ENCODE measurements around the gene RBM24. TPM values are rescaled to one million over a fixed set of nuclear protein-coding genes. Genes with fewer than 3 reads are reported as not detected.
"Not testable (repeated sequence)": the region's sequence is repeated elsewhere in the genome, so short reads cannot be mapped to it uniquely, and the experiment has no call there.

Gene RBM24
- total RNA-seq, 1 experiment from 2014 or later: 2.7 TPM

DNA sequence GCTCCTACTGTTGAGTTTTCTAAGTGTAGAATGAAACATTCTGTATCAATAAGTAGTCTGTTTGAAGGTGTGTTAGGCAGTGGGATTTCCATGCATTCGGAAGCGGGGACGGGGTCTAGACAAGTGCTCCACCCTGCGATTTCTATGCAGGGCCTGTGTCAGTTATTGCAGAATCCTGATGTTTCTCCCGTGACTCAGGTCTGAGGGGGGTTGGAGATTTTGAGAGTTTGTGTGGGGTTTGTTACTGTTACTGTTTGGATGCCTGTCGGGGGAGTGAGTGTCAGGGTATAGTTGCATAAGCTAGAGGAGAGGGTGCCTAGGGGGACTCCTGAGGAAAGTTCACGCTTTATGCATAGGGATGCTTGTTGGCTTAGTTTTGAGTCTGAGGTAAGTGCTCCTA is 39.1 kb downstream of the RBM24 start:
- DNase-seq (ENCODE audit: low spot score); in situ Hi-C loops (cut with HindIII; ENCODE audit: low sequenced_read_pairs): not testable (repeated sequence)

DNA sequence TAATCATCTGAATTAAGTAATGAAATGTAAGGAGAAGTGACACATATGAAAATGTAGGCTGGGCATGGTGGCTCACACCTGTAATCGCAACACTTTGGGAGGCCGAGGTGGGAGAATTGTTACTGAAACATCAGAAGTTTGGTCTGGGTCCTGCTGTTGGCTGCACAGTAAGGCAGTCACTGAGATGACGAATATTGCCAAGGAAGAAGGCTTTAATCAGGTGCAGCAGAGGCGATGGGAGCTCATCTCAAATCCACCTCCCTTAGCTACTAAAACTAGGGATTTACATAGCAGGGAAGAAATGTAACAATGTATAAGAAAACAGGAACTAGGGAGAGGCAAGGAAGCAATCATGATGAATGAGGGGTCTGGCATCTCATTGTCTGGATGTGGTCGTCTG is 50.1 kb downstream of the RBM24 start:
- DNase-seq (ENCODE audit: low spot score): no peak
- in situ Hi-C loops (cut with HindIII; ENCODE audit: low sequenced_read_pairs): no loop called here

DNA sequence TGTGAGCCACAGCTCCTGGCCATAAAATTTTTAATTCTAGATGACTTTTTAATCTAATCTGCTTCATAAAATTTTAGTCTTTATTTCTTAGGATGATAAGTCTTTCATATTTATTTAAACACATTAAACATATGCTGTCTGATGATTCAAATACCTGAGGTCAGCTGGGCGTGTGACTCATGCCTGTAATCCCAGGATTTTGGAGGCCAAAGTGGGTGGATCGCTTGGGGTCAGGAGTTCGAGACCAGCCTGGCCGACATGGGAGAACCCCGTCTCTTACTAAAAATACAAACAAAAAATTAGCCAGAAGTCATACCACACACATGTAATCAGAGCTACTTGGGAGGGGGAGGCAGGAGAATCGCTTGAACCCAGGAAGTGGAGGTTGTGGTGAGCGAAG is 53.1 kb downstream of the RBM24 start:
- in situ Hi-C loops (cut with HindIII; ENCODE audit: low sequenced_read_pairs): no loop called here
- no peak for DNase-seq (ENCODE audit: low spot score)

DNA sequence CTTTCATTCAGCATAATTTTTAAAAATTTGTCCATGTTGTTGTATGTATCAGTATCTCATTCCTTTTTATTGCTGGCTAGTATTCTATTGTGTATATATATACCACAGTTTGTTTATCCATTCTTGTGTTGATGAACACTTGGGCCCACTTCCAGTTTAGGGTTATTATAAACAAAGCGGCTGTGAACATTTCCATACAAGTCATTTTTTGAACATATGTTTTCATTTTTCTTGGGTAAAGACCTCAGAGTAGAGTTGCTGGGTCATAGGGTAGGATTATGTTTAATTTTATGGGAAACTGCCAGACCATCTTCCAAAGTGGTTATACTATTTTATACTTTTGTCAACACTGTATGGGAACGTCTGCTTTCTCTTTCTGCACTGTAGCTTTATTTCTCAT is 55.3 kb downstream of the RBM24 start:
- DNase-seq (ENCODE audit: low spot score): no peak
- in situ Hi-C loops (cut with HindIII; ENCODE audit: low sequenced_read_pairs): no loop called here

DNA sequence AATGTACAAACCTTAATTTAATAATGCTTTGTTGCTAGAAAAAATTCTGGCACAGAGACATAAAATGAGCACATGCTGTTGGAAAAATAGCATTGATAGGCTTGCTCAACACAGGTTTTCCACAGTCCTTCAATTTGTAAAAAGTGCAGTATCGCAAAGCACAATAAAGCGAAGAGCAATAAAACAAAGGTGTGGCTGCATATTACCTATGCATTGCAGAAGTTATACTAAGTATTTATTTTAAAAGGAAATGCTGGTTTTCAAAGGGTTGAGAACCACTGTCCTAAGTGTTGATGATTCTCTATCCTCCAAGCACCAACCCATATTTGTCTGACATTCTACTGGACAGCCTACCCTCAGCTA is 58.1 kb downstream of the RBM24 start:
- in situ Hi-C loops (cut with HindIII; ENCODE audit: low sequenced_read_pairs): no loop called here

DNA sequence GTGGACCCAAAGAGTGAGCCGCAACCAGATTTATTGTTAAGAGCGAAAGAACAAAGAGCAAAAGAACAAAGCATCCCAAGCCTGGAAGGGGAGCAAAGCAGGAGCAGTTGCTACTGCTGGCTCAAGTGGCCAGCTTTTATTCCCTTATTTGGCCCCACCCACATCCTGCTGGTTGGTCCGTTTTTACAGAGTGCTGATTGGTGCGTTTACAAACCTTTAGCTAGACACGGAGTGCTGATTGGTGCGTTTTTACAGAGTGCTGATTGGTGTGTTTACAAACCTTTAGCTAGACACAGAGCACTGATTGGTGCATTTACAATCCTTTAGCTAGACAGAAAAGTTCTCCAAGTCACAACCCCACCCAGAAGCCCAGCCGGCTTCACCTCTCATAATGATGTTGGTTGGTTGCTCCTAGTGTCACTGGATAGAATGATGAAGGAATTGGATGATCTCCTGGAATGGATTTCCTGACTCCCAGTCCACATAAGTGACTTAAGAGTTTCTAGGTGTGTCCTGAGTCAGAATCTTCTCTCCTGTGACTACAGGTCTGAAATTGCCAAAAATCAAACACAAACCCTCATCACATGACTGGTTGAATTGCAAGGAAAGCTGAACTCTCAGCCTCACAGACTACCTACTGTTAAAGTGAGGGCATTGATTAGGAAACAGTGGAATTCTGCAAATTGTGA is 60.1 kb downstream of the RBM24 start:
- in situ Hi-C loops (cut with HindIII; ENCODE audit: low sequenced_read_pairs): no loop called here
- no peak for DNase-seq (ENCODE audit: low spot score)

More for the DNA sequence above, 58.1 kb downstream of the RBM24 start:
- DNase-seq (ENCODE audit: low spot score): no peak

DNA sequence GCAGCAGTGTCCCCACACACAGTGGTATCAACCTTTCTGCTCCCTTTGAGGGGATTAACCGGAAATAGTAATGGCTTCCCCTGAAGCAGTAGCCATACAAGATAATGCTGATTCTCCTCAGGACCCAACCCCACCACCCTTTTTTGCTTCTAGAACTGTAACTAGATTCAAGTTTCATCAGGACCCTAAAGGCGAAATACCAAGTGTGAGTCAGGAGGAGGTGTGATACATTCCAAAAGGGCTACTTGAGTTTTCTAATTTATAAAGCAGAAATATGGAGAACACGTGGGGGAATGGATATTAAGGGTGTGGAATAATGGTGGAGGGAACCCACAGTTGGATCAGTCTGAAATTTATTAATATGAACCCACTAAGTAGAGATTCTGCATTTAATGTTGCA is 60.7 kb downstream of the RBM24 start:
- in situ Hi-C loops (cut with HindIII; ENCODE audit: low sequenced_read_pairs): no loop called here
- no peak for DNase-seq (ENCODE audit: low spot score)

DNA sequence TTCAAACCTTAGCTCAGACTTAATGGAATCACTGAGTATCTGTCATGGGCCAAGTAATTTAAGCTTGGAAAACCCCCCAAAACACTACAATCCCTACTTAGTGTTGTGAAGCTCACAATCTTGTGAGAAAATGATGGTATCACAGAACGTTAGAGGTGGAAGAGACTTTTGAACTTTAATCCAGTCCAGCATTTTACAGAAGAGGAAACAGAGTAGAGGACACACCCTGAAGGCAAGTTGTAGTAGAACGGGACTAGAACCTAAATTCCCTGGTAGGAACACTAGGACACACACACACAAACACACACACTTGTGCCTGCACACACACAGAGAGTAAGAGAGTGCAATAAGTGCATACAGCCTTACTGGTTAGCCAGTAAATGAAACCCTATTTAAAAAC is 62.1 kb downstream of the RBM24 start:
- no peak for DNase-seq (ENCODE audit: low spot score)
- in situ Hi-C loops (cut with HindIII; ENCODE audit: low sequenced_read_pairs): no loop called here

Other genes with a start within 250 kb of the RBM24 start
- not detected in 2 replicates for gene STMND1, start 179.3 kb upstream of the RBM24 start, total RNA-seq (2014; rRNA removed; shearing (Covaris generic))
- gene CAP2, start 112.2 kb downstream of the RBM24 start, total RNA-seq (2014; rRNA removed; shearing (Covaris generic)): 1.0 and 5.3 TPM in 2 replicates

All from G401 (cell line).